HG03442 (cell line): Measurements from ENCODE around the gene KIF4B.
"Not testable (repeated sequence)": the region's sequence is repeated elsewhere in the genome, so short reads cannot be mapped to it uniquely, and the experiment has no call there.

Experiments used
- ATAC-seq: cut with Tn5 transposase; IDR thresholded peaks from one replicate; pipeline ENCODE4 v1.9.1; 2021; ENCODE audit warnings: mild to moderate bottlenecking, moderate library complexity; ENCODE audit not compliant: unreplicated experiment

The KIF4B gene, protein sequence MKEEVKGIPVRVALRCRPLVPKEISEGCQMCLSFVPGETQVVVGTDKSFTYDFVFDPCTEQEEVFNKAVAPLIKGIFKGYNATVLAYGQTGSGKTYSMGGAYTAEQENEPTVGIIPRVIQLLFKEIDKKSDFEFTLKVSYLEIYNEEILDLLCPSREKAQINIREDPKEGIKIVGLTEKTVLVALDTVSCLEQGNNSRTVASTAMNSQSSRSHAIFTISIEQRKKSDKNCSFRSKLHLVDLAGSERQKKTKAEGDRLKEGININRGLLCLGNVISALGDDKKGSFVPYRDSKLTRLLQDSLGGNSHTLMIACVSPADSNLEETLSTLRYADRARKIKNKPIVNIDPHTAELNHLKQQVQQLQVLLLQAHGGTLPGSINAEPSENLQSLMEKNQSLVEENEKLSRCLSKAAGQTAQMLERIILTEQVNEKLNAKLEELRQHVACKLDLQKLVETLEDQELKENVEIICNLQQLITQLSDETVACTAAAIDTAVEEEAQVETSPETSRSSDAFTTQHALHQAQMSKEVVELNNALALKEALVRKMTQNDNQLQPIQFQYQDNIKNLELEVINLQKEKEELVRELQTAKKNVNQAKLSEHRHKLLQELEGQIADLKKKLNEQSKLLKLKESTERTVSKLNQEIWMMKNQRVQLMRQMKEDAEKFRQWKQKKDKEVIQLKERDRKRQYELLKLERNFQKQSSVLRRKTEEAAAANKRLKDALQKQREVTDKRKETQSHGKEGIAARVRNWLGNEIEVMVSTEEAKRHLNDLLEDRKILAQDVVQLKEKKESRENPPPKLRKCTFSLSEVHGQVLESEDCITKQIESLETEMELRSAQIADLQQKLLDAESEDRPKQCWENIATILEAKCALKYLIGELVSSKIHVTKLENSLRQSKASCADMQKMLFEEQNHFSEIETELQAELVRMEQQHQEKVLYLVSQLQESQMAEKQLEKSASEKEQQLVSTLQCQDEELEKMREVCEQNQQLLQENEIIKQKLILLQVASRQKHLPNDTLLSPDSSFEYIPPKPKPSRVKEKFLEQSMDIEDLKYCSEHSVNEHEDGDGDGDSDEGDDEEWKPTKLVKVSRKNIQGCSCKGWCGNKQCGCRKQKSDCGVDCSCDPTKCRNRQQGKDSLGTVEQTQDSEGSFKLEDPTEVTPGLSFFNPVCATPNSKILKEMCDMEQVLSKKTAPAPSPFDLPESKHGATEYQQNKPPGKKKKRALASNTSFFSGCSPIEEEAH

DNA sequence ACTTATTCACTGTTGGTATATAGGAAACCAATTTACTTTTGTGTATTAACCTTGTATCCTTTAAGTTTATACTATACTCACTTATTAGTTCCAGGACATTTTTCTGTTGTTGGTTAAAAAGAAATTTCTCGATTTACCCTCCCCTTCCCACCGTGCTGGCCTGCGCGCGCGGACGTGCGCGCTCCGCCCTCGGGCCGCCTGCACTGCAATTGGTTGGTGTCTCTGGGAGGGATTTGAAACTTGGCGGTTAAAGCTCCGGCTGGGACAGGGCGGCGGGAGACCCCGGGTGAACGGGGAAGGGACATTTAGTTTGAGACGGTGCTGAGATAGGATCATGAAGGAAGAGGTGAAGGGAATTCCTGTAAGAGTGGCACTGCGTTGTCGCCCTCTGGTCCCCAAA, at the start of gene KIF4B:
Gene KIF4B, plus strand, starts transcription at position 230 of the 400 bp plus-strand sequence. Its CDS starts 105 bp downstream, at position 335.
- no peak for ATAC-seq

GRCh38 chr5:154966081-154966841, 47.3 kb upstream of the KIF4B start:
- ATAC-seq, result no peak

GRCh38 chr5:154966874-154967273, 46.7 kb upstream of the KIF4B start:
- no peak for ATAC-seq

DNA sequence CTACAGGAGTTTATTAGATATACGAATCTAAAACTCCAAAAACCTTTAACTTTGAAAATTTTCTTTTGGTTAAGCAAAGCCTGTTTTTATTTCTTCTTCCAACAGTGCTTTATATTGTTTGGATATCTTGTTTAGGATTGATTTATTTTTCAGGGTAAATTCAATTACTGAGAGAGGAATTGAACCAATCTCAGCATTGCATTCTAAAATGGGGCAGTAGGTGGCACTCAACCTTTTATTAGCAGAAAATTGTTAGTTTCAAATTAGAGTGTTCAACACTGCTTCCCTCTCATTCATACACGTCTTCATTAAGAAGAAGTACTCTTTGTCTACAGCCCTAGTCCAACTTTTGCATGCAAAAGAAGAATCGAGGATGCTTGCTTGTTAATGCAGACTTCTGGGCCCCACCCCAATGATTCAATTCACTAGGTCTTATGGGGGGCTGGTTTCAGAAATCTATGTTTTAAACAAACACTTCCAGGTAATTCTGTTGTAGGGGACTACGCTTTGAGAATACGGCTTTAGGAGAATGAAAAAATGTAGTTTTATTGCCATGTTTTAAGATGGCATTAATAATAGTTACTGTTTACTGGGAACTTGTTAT, 46.0 kb upstream of the KIF4B start:
- ATAC-seq, result no peak

- ATAC-seq, result no peak
These were observed 44.6 kb upstream of the KIF4B start for GRCh38 chr5:154968953-154969352.

DNA sequence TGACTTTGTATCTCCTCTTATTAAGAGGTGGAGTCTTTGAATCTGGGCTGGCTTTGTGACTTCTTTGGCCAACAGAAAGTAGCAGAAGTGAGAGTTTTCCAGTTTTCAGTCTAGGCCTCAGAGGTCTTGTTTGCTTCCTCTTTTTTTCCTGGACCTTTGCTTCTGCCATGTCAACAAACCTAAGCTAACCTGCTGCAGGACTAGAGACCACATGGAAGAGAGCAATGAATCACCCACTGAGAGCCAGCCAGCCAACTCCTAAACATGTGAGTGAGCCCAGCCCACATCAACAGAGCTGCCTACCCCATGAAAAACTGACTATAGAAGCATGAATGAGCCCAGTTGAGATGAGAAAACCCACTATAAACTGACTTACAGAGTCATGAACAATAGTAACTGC, 42.8 kb upstream of the KIF4B start:
- no peak for ATAC-seq

DNA sequence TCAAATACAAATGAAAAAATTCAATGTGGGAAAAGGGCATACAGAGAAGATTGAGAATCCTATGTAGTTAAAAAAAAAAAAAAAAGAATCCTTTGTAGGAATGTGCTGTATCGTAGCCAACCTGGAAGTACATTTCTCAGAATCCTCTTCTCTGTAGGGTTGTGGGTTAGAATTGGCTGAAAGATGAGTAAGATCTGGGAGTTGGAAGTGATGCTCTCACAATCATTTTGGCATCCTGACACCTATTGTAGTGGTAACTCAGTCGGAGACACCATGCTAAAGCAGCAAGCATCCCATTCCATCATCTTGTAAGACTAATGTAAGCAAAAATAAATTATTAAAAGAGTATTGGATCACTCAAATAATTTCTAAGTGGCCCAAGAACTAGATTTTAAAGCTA, 42.1 kb upstream of the KIF4B start:
- no peak for ATAC-seq

- no peak for ATAC-seq
These were observed 41.0 kb upstream of the KIF4B start for GRCh38 chr5:154972476-154973080.

GRCh38 chr5:154976082-154976481, 37.5 kb upstream of the KIF4B start:
- not testable (repeated sequence) for ATAC-seq

GRCh38 chr5:154977409-154977808, 36.1 kb upstream of the KIF4B start:
- ATAC-seq, result no peak

- not testable (repeated sequence) for ATAC-seq
These were observed 35.3 kb upstream of the KIF4B start for GRCh38 chr5:154978294-154978693.

GRCh38 chr5:154984946-154985516, 28.5 kb upstream of the KIF4B start:
- no peak for ATAC-seq

- no peak for ATAC-seq
These were observed 27.4 kb upstream of the KIF4B start for GRCh38 chr5:154986151-154986550.

DNA sequence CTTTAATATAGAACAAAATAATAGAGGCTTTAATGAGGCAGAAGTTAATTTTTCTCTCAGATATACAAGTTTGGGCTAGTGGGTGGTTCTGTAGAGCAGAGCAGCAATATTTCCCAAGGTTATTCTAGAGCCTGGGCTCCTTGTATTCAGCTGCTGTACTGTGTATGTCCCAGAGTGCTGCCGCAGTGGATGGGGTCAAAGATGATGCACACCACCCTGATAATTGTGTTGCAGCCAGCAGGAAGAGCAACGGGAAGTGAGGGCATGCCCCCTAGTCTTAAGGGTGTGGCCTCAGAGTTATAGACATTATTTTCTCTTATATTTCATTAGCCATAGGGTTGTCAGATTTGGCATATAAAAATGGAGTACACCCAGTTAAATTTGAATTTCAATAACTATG, 23.9 kb upstream of the KIF4B start:
- ATAC-seq, result no peak

DNA sequence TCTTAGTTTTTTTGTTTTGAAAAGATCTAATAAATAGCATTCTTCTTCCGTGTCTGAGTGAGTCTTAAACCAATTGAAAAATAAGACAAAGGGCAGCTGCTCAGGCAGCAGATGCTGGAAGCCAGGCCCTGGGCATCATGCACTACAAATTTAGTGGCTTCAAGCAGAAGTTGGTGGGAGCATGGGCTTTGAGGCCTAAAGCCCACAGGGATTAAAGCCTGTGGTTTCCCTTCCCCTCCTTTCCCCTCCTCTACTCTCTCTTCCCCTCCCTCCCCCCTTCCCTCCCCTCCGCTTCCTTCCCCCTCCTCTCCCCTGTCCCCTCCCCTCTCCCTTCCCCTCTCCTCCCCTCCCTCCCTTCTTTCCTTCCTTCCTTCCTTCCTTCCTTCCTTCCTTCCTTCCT, 20.1 kb upstream of the KIF4B start:
- no peak for ATAC-seq

DNA sequence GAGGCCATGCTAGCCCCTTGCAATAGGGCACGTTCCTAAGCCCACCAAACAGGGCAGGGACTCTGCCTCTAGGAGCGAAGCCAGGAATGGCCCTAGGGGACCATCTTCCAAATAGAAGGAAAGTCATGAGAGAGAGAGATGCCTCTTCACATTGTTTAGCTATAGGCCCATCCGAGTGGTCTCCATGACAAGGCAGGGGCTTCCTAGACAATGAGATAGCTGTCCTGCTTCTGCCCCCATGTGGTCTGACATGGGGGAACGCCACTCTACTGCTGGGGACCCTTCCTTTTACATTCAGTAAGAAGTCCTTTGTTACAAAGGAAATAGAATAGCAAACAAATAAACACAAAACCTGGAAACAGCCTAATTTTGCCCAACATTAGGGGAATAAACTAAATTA, 17.9 kb upstream of the KIF4B start:
- ATAC-seq, result no peak

DNA sequence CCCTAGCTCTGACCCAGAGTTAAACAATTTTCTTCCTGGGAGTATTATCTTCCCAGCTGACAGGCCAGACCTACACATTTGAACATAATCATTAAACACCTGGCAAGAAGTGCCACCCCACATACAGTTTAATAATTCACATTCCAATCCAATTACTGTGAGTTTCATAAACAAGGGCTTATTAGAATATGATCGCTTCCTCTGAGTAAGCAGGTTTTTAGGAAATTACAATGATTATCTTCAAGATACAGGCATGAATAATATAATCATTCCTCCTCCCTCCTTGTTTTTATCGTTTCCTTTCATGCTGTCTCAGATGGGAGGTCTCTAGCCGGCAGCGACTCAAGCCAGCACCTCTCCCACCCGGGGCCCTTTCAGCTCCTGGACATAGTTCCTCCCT, 15.8 kb upstream of the KIF4B start:
- ATAC-seq, result no peak

GRCh38 chr5:154999865-155000264, 13.7 kb upstream of the KIF4B start:
- ATAC-seq, result peak; percentile 75

- ATAC-seq, result no peak
These were observed 12.0 kb upstream of the KIF4B start for GRCh38 chr5:155001523-155001922.
